Fibroblast of pulmonary artery (primary cell): ENCODE results near the gene NRARP.

Source experiments
- DNase-seq: peaks from one replicate; pipeline ENCODE4 v3.0.0-alpha.2; 2010; ENCODE audit warnings: low read depth
- H3K4me3 ChIP-seq: replicated peaks from 2 replicates; pipeline ENCODE4 v1.5.1; 2011; ENCODE audit warnings: low read depth, mild to moderate bottlenecking, control low read depth, low read length, moderate library complexity
- TF ChIP-seq, protein P1 (sequence below): IDR thresholded peaks from 2 replicates; pipeline ENCODE4 v1.5.1; 2011; ENCODE audit warnings: mild to moderate bottlenecking, control low read depth, low read length, inconsistent platforms; ENCODE audit errors: missing control alignments

Gene NRARP

DNA sequence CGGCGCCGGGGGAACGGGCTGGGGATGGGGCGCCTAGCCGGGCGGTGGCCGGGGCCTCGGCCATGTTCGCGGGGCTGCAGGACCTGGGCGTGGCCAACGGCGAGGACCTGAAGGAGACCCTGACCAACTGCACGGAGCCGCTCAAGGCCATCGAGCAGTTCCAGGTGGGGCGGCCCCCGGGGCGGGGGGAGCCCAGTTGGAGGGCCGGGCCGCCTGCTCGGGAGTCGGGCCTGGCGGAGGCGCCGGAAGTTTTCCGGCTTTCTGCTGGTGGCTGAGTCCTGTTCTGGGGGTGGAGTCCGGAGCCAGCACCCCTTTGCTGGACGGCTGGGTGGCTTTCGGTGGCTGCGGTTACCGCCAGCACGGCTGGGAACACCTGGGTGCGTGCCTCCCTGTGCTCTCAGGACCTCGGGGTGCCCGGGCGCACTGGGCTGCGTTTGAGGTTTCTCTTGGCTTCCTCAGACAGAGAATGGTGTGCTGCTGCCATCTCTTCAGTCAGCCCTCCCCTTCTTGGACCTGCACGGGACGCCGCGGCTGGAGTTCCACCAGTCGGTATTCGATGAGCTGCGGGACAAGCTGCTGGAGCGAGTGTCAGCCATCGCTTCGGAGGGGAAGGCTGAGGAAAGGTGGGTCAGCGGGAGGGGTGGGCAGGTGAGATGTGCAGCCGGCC is 46.5 kb downstream of the NRARP start:
- TF ChIP-seq, protein P1, sequence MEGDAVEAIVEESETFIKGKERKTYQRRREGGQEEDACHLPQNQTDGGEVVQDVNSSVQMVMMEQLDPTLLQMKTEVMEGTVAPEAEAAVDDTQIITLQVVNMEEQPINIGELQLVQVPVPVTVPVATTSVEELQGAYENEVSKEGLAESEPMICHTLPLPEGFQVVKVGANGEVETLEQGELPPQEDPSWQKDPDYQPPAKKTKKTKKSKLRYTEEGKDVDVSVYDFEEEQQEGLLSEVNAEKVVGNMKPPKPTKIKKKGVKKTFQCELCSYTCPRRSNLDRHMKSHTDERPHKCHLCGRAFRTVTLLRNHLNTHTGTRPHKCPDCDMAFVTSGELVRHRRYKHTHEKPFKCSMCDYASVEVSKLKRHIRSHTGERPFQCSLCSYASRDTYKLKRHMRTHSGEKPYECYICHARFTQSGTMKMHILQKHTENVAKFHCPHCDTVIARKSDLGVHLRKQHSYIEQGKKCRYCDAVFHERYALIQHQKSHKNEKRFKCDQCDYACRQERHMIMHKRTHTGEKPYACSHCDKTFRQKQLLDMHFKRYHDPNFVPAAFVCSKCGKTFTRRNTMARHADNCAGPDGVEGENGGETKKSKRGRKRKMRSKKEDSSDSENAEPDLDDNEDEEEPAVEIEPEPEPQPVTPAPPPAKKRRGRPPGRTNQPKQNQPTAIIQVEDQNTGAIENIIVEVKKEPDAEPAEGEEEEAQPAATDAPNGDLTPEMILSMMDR = no peak
- peak; percentile 35 for DNase-seq
- H3K4me3 ChIP-seq = peak overlapping the region; percentile 84

DNA sequence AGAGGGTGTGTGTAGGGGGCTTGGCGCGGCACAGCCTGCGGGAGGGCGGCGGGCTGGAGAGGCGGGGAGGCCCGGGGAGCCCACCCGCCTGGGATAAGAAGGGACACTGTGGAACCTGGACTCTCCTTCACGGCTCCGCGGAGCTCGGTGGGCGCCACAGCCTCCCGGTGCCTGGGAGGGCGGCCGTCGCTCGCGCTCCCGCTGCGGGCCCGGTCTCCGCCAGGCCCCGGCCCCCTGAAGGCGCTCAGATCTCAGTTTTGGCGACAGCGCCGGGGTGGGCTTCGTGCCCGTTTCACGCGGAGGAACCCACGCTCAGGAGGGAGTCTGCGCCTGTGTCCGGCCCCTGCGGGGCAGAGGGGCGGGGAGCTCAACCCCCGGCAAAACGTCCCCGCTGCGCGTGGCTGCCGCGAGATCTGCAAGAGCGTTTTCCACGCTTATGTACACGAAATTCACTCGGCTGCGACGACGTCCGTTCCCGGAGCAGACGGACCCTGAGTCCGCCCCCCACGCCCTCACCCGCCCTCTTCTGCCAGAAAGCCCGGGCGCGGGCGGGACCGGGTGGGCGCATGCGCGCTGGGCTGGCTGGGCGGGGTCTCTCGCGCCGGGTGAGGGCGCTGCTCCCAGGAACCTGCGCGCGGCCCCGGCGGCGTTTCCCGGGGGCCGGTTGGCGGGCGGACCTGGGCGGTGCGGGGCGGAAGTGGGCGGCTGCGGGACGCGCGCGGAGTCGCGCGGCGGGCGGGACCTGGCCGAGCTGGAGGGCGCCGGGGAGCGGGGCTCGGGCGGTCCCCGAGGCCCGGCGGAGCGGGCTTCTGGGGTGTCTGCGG is 47.2 kb downstream of the NRARP start, which contains the start of gene NELFB:
NELFB (plus strand) TSS at position 704 of the 824 bp plus-strand sequence.
- DNase-seq = peak; percentile 87

DNA sequence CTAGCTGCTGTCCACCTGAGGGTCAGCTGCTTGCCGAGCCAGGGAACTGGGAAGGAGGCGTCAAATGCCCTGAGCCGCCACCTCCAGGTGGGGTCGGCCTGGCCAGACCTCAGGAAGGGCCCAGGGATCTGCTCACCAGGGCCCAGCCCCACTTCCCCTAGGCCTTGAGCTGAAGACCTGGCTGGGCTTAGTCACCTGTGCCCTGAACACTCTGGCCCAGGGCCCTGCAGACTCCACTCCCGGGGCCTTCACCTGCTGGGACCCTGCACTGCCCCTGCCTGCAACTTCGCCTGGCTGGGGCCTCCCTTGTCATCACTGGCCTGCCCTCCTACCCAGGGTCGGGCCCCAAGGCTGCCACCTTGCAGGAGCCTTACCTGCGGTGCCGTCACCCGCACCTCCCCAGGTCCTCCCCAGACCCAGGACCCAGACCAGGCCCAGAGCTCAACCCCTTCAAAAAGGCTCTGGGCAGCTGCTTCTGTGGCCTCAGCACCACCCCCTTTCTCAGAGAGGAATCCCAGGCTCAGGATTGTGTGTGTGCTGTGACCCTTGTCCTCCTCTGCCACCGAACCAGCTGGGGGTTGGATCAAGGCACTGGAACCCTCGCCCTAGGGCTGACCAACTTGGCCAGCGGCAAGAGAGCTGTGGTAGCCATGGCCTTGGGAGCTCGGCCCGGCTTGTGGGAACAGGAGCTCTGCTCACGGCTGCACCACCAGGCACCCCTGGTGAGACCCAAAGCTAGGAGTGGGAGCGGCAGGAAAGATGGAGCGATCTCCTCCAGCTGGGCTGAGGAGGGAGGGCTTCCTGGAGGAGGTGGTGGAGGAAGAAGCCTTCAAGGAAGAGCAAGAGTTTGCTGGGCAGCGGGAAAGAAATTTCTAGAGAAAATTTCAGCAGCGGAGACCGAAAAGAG is 48.1 kb downstream of the NRARP start:
- DNase-seq = no peak
- H3K4me3 ChIP-seq = peak overlapping the region; percentile 73
- TF ChIP-seq, protein P1 = no peak

More for the DNA sequence above, 47.2 kb downstream of the NRARP start, which contains the start of gene NELFB:
- H3K4me3 ChIP-seq = peak within 1 kb of the TSS; percentile 84
- TF ChIP-seq, protein P1 = no peak

DNA sequence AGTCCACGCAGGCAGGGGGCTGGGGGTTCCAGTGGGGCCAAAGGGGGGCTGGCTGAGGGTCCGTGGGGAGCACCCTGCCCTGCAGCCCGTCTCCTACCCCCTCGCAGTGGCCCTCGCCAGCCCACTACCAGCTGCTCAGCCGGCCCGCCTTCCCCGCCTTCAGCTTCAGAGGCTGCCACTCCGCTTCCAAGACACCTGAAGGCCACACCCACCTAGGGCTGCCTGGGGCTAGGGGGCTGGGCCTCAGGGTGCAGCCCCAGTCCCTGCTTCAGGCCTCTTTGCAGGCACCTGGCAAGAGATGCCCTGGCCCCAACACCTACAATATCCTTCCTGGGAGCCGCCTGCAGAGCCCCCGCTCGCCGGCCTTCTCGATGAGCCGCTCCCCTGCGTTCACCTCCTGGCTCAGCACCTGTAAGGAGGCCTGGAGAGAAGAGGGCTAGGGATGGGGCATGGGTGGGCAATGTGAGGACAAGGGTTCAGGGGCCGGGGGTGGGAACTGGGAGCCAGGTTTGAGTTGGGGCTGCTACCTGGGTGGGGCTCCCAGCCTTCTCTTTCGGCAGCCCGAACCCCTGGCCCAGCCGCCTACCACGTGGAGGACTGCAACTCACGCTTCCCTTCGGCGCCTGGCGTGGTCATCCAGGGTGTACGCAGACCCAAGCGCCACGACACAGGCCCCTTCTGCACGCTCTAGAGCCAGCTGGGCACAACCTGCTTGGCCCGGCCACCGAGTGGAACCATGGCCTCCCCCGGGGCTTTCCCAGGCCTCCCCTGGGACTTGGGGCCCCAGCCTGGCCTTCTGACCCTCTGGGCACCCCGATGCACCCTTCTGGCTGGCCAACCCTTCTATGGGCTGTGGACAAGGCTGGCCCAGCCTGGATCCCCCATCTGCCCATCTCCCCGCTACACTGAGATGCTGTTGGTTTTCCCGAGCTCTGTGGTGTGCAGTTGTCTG is 49.2 kb downstream of the NRARP start:
- DNase-seq = no peak
- TF ChIP-seq, protein P1 = no peak
- no peak overlapping the region for H3K4me3 ChIP-seq

DNA sequence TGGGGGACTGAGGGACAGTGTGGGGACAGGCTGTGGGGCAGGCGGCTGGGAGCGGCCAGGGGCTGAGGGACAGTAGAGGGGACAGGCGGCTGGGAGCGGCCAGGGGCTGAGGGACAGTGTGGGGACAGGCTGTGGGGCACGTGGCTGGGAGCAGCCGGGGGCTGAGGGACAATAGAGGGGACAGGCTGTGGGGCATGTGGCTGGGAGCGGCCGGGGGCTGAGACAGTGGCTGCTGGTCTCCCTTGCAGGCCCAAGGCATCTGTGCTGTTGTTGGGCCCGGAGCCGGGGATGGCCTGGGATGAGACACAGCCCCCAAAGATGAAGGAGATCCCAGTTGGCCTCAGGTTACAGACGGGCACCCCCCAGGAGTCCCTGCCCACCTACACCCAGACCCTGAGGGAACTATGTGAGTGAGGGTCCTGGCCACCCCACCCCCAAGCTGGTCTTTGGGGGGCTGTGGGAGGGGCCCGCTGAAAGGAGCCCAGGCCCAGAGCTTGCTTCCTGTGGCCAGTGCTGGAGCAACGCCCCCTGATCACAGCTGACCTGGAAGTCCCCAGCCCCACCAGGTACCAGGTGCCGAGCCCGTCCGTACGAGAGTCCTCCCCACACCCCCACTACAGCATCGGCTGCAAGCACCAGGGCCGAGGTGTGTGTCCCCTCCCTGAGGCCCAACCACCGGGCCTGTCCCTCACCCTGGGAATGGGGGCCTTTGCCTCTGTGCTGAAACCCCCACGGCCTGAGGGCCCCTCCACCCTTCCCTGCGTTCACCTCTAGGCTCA is 50.4 kb downstream of the NRARP start:
- DNase-seq = no peak
- no peak overlapping the region for H3K4me3 ChIP-seq
- TF ChIP-seq, protein P1 = no peak

DNA sequence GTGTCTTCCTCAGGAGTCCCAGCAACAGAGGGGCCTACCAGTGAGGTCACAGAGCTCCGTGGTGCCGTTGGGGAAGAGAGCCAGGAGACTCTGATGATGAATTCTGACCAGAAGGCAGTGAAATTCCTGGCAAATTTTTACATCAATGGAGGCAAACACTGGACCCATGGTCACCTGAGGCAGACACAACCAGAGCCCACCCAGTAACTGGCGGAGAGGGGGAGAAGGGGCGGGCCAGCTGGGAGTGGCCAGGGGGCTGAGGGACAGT is 50.9 kb downstream of the NRARP start, which contains the start of gene STPG3:
STPG3 (plus strand) TSS at position 93 of the 268 bp plus-strand sequence; CDS start at position 94, 1 bp downstream.
- DNase-seq = no peak
- no peak within 1 kb of the TSS for H3K4me3 ChIP-seq
- TF ChIP-seq, protein P1 = no peak
